Erythroblast (primary cell): ENCODE measurements around the gene RBPJL.

Experiments used
- GATA1 ChIP-seq: IDR thresholded peaks from 2 replicates; pipeline ENCODE4 v1.6.1; 2011; ENCODE audit warnings: low read depth, mild to moderate bottlenecking, control low read depth, low read length, moderate library complexity
- POLR2A ChIP-seq: IDR thresholded peaks from 2 replicates; pipeline ENCODE4 v1.6.1; 2011; ENCODE audit warnings: mild to moderate bottlenecking, low read length

- no peak for TF ChIP-seq POLR2A
- no peak for TF ChIP-seq GATA1
Observed at GRCh38 chr20:45292343-45292742, 14.3 kb upstream of the RBPJL start.
